Psoas muscle (tissue), 8 donors: ENCODE data around the gene HYLS1. TPM values are rescaled to one million over a fixed set of nuclear protein-coding genes. Genes with fewer than 3 reads are reported as not detected.

ENCODE experiments used
- ATAC-seq, 4 donors: fragments of 200-7000 bp; cut with Tn5 transposase; one replicate each; pipeline ENCODE4 v1.9.1; 2020; ENCODE audit warnings: moderate library complexity in 3 of 4, mild to moderate bottlenecking in 2 of 4
- DNase-seq, 2 donors: peaks; one replicate each; pipeline ENCODE4 v3.0.0-alpha.2; 2020
- H3K27ac ChIP-seq: fragments of 200-600 bp; one replicate; pipeline ENCODE4 v1.8.0; 2022
- H3K27me3 ChIP-seq, 3 donors: fragments of 200-600 bp in 1 of 3; one replicate each; pipeline versions ENCODE4 v1.6.1 to v1.8.0; 2013 to 2022; ENCODE audit warnings: low read length in 2 of 3, mild to moderate bottlenecking in 2 of 3, moderate library complexity in 1 of 3; ENCODE audit not compliant: insufficient read depth in 3 of 3
- H3K36me3 ChIP-seq, 2 donors: fragments of 200-600 bp in 1 of 2; one replicate each; pipeline versions ENCODE4 v1.6.1 to v1.8.0; 2013 to 2022; ENCODE audit warnings: low read depth in 1 of 2, mild to moderate bottlenecking in 1 of 2, moderate library complexity in 1 of 2; ENCODE audit not compliant: insufficient read depth in 1 of 2
- H3K4me1 ChIP-seq: fragments of 200-600 bp; one replicate; pipeline ENCODE4 v1.8.0; 2022
- H3K4me3 ChIP-seq: fragments of 200-600 bp; one replicate; pipeline ENCODE4 v1.8.0; 2022; ENCODE audit warnings: mild to moderate bottlenecking
- H3K9me3 ChIP-seq: fragments of 200-600 bp; one replicate; pipeline ENCODE4 v1.8.0; 2022
- WGBS, 3 donors: extraction: QIAGEN DNeasy Blood & Tissue Kit; methylation state at CpG; one replicate each; pipeline versions ENCODE4 v1.1.6 to v1.1.7; 2013; 5-methylcytosine and 5-hydroxymethylcytosine counted together
- intact Hi-C, 2 donors: fragments of 100-400 bp; cut with DNase I; formaldehyde crosslinking; loops; one replicate each; pipeline versions ENCODE4 v1.11.0 to v1.14.2; 2022
- polyA plus RNA-seq, 3 donors: library from polyadenylated mRNA; stranded (reverse); fragments of 200-250 nt; gene quantifications; one replicate each; pipeline ENCODE4 v1.2.3, GENCODE V29; 2013
- total RNA-seq, 4 donors: library from RNA; stranded (reverse); fragmentation: NEBNext Ultra II Directional in 2 of 4; extraction: Animal tissue kit (Norgen Biotek cat#: 25700) in 2 of 4; gene quantifications; one replicate each; pipeline versions ENCODE4 v1.2.1 to v1.2.4, GENCODE V29; 2021 to 2023
- TF ChIP-seq, protein P1 (sequence below): fragments of 200-600 bp; IDR thresholded peaks from one replicate; pipeline ENCODE4 v1.8.0; 2022; ENCODE audit warnings: antibody characterized with exemption
- donor health status: healthy with polysubstance abuse.
- donor health status: DM: no; HTN: no; CAD: no; lungs with moderate emphysema.
- donor health status: Bipolar disorder and iron deficiency.
- donor health status: healthy.
- donor health status: DM: yes; HTN: yes; CAD: no.
- donor health status: DM: no; HTN: no; CAD: no.
- donor health status: DM: no; HTN: no; CAD: no.
- donor health status: DM: yes; HTN: yes; CAD: no.

Gene HYLS1
- total and polyA plus RNA-seq, 7 donors: 1.8 to 7.2 (median 3.8) TPM

DNA sequence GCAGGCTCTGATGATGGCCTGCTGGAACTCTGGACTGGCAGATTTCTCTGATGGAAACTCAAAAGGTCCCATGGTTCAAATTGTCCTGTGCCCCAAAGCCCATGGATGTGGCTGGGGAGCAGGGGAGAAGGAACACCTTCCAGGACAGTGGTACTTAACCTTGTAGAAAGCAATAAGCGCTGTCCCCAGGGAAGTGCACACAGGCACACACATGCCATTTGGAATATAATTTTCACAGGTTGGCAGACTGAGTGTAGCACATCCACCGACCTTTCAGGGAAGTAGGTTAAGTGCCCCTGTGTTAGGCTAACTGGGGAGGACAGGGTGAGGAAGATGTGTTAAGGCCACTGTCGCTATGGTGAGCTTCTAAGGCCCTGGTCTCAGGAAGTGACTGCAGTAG is 34.7 kb downstream of the HYLS1 start:
- no peaks in the 10 kb centered on the region for H3K36me3 ChIP-seq
- no peaks in the 10 kb centered on the region for H3K4me1 ChIP-seq
- H3K27me3 ChIP-seq: peaks cover 0 to 6% (median 0%) of the 10 kb centered on the region in 3 donors
- ATAC-seq: no peak
- no peak overlapping the region for H3K4me3 ChIP-seq
- no peak for DNase-seq
- no peaks in the 10 kb centered on the region for H3K9me3 ChIP-seq
- TF ChIP-seq, protein P1, sequence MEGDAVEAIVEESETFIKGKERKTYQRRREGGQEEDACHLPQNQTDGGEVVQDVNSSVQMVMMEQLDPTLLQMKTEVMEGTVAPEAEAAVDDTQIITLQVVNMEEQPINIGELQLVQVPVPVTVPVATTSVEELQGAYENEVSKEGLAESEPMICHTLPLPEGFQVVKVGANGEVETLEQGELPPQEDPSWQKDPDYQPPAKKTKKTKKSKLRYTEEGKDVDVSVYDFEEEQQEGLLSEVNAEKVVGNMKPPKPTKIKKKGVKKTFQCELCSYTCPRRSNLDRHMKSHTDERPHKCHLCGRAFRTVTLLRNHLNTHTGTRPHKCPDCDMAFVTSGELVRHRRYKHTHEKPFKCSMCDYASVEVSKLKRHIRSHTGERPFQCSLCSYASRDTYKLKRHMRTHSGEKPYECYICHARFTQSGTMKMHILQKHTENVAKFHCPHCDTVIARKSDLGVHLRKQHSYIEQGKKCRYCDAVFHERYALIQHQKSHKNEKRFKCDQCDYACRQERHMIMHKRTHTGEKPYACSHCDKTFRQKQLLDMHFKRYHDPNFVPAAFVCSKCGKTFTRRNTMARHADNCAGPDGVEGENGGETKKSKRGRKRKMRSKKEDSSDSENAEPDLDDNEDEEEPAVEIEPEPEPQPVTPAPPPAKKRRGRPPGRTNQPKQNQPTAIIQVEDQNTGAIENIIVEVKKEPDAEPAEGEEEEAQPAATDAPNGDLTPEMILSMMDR: no peak
- no peak overlapping the region for H3K27ac ChIP-seq
- intact Hi-C loops: loop anchor here (2.0 to 10.0 kb wide), 2 partner anchors 273 to 343 kb away; partner anchors contain the start of genes FOXRED1 (in 1 of the 2) and SRPRA (in 1 of the 2)
- 78 to 93% (median 79%) methylated on average over 3 of the region's 3 CpGs for WGBS, 3 donors

DNA sequence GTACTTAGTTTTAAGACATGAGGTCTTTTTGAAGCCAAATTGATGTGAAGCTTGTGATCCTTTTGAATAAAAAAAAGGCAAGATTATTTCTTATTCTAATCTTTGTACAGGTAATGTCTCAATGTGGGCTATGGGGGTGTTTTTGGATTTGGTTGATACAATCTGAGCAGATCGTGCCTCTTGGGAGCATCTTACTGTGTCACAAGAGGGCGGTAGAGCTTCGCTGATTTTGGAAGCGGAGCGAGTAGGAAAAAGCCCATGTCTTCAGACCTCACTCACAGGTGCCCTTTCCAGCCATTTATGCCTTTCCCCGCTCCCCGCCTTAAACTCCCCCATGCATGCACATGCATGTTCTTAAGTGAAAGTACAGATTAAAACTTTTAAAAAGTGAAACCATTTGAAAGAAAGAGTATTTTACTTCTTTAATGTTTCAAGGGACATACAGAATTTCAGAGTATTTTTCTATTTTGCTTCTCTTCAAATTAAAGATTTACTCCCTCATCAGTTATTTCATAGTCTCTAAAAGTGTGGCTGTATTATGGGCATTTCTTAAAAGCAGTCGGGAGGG is 35.6 kb downstream of the HYLS1 start:
- intact Hi-C loops: loop anchor here (1.0 to 10.0 kb wide), 3 partner anchors 271 to 342 kb away; partner anchors contain the start of genes FOXRED1 (in 1 of the 2) and SRPRA (in 1 of the 2)
- no peaks in the 10 kb centered on the region for H3K4me1 ChIP-seq
- 5 to 8% (median 7%) methylated on average over 8 of the region's 8 CpGs for WGBS, 3 donors

DNA sequence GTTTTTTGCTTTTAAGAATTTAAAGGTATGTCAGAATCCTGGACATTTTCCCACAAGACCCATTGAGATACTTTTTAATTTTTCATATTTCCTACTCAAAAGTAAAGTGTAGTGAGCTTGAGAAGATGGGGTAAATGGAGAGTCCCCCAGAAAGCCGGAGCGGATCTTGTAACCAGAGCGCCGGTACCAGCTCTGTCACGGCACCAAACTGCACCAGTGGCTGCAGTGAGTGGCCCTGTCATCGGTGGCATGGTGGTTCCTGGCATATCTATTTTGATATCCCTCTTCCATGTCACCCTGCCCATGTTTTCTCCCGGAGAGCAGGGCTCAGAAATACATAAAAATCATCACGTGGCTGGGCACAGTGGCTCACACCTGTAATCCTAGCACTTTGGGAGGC is 36.2 kb downstream of the HYLS1 start:
- ATAC-seq: no peak
- H3K4me1 ChIP-seq: no peaks in the 10 kb centered on the region
- H3K9me3 ChIP-seq: no peaks in the 10 kb centered on the region
- no peak overlapping the region for H3K27ac ChIP-seq
- H3K27me3 ChIP-seq: no peaks in the 10 kb centered on the region
- WGBS, 3 donors: 90 to 97% (median 93%) methylated on average over 8 of the region's 8 CpGs
- DNase-seq: no peak
- TF ChIP-seq, protein P1: no peak
- no peak overlapping the region for H3K4me3 ChIP-seq
- no peaks in the 10 kb centered on the region for H3K36me3 ChIP-seq
- intact Hi-C loops: loop anchor here (1.0 to 10.0 kb wide), 3 partner anchors 271 to 341 kb away; partner anchors contain the start of genes FOXRED1 (in 1 of the 2) and SRPRA (in 1 of the 2)

More for the DNA sequence above, 35.6 kb downstream of the HYLS1 start:
- Histone ChIP-seq H3K36me3 (no peaks in the 10 kb centered on the region), H3K27ac (no peak overlapping the region), H3K27me3 (no peaks in the 10 kb centered on the region), H3K9me3 (no peaks in the 10 kb centered on the region), H3K4me3 (no peak overlapping the region)
- DNase-seq: peak in 1 of 2 donors; percentile 39
- ATAC-seq: peak; percentile 75 to 93 (median 85)
- TF ChIP-seq, protein P1: peak; percentile 85

DNA sequence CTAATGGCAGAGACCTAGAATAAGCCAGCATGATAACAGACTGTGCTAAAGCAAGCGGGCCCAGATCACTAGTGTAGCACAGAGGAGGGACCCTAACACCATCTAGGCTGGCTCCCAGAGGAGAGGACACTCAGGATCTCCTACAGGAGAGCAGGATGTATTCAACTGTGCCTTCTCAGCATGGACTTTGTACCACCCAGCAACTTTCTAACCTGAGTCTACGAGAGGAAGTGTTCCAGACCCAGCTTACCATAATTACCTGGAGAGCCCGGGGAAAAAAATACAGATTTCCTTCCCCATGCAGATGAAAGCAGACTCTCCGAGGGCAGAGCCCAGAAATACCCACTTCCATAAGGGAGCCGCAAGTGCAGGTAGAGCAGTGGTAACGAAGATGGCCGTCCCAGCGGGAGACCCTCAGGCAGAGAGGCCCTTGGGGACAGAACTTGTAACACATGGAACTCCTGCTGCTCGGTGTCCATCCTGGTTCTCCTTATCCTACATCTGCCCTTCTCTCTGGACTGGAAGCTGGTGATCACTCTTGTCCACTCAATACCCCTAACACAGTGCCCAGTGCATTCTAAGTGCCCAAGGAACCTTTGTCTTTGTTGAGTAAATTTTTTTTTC is 37.0 kb downstream of the HYLS1 start:
- DNase-seq (no peak), ATAC-seq (no peak)
- no peaks in the 10 kb centered on the region for H3K4me1 ChIP-seq
- TF ChIP-seq, protein P1: no peak
- no peak overlapping the region for H3K27ac ChIP-seq
- no peak overlapping the region for H3K4me3 ChIP-seq
- no peaks in the 10 kb centered on the region for H3K27me3 ChIP-seq
- WGBS, 3 donors: 89 to 93% (median 92%) methylated on average over 9 of the region's 9 CpGs
- no peaks in the 10 kb centered on the region for H3K36me3 ChIP-seq
- intact Hi-C loops: loop anchor here in 1 of 2 donors (10.0 kb wide), 1 partner anchor 340 kb away; the partner anchor contains the start of genes FOXRED1 and SRPRA
- H3K9me3 ChIP-seq: no peaks in the 10 kb centered on the region
